Glomerular endothelial cell (primary cell): ENCODE data around the gene DSE. TPM values are rescaled to one million over a fixed set of nuclear protein-coding genes. Genes with fewer than 3 reads are reported as not detected.

ENCODE experiments used
- DNase-seq: peaks from one replicate; pipeline ENCODE4 v3.0.0-alpha.2; 2011; ENCODE audit warnings: low read depth, low spot score; ENCODE audit errors: extremely low read depth
- total RNA-seq: library from RNA; depleted of rRNA; stranded (reverse); fragments of >200 nt; gene quantifications from 2 replicates; pipeline ENCODE4 v1.2.3, GENCODE V29; 2015

Gene DSE
- total RNA-seq, 1 donor from 2014 or later: 21.5 TPM

- DNase-seq: peak; percentile 20
These were observed 73.3 kb downstream of the DSE start for GRCh38 chr6:116444092-116444491.

- no peak for DNase-seq
These were observed 73.8 kb downstream of the DSE start for GRCh38 chr6:116444575-116444974.

- DNase-seq: no peak
These were observed 74.4 kb downstream of the DSE start for GRCh38 chr6:116445102-116445501.

GRCh38 chr6:116446399-116446798 lies 75.7 kb downstream of the DSE start:
- no peak for DNase-seq

- DNase-seq: no peak
These were observed 76.3 kb downstream of the DSE start for GRCh38 chr6:116447052-116447451.

GRCh38 chr6:116447496-116448011 lies 76.8 kb downstream of the DSE start:
- DNase-seq: no peak

- DNase-seq: no peak
These were observed 78.8 kb downstream of the DSE start for GRCh38 chr6:116449565-116449964.

- no peak for DNase-seq
These were observed 79.5 kb downstream of the DSE start for GRCh38 chr6:116450185-116450710.

- DNase-seq: no peak
These were observed 80.3 kb downstream of the DSE start for GRCh38 chr6:116450769-116451740.

- no peak for DNase-seq
These were observed 81.2 kb downstream of the DSE start for GRCh38 chr6:116451916-116452315.

GRCh38 chr6:116452531-116452930 lies 81.8 kb downstream of the DSE start:
- no peak for DNase-seq

GRCh38 chr6:116456106-116456505 lies 85.4 kb downstream of the DSE start:
- DNase-seq: no peak

GRCh38 chr6:116456927-116457326 lies 86.2 kb downstream of the DSE start:
- DNase-seq: no peak

- DNase-seq: no peak
These were observed 87.5 kb downstream of the DSE start for GRCh38 chr6:116458264-116458663.

GRCh38 chr6:116459927-116460326 lies 89.2 kb downstream of the DSE start:
- DNase-seq: no peak

GRCh38 chr6:116461331-116461931 lies 90.7 kb downstream of the DSE start, which contains the start of gene CALHM6:
Gene CALHM6 (plus strand): TSS chr6:116461375. CDS start chr6:116461930, 555 bp downstream.
- no peak for DNase-seq

- no peak for DNase-seq
These were observed 91.5 kb downstream of the DSE start for GRCh38 chr6:116461932-116462885.

GRCh38 chr6:116463301-116463700 lies 92.6 kb downstream of the DSE start:
- DNase-seq: no peak

GRCh38 chr6:116465246-116465645 lies 94.5 kb downstream of the DSE start:
- no peak for DNase-seq

- no peak for DNase-seq
These were observed 96.3 kb downstream of the DSE start for GRCh38 chr6:116467096-116467495.
